HG02642 (cell line): ENCODE data around the gene FOXA1.

Experiments used
- ATAC-seq: cut with Tn5 transposase; IDR thresholded peaks from one replicate; pipeline ENCODE4 v1.9.1; 2021; ENCODE audit warnings: mild to moderate bottlenecking; ENCODE audit not compliant: unreplicated experiment, poor library complexity

FOXA1 gene

DNA sequence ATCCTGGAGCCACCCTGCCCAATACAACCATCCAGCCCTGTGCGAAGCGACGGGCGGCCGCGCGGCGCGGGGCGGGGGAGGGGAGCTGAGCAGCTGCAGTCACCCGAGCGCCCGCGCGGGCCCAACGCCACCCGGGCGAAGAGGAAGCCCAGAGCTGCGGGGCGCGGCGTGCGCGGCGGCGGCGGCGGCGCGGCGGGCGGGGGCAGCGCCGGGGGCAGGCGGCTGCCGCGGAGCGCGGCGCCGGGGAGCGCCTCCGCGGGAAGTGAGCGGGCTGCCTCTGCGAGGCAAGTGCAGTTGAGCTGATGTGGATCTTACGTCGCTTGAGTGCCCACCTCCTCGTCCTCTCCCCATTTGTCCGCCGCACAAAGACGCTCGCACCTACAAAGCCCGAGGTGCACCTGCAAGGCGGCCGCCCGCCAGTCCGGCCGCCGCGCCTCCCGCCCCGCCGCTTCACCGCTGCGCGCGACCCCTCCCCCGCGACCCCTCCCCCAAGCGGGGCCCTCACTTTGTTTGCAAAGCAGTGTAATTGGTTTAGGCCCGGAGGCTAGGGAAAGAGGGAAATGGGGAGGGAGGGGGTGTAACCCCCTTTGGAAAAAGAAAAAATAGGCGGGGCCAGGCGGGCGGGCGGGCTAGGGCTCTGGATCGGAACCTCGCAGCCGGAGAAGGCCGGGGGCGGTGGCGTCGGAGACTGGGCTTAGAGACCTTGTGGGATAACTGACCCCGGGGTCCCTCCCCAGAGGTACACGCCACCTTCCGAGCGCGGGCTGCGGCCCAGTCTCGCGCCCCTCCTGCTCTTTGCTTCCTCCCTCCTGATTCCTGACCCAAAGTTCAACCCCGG is at the start of gene FOXA1, which contains the start of gene TTC6:
Gene FOXA1 (minus strand): TSS at position 279 of the 838 bp plus-strand sequence. CDS start 277 bp downstream, at position 2.
Gene TTC6 (plus strand): TSS at position 659 of the 838 bp plus-strand sequence. CDS start 26,436 bp downstream, outside the sequence.
- no peak for ATAC-seq

DNA sequence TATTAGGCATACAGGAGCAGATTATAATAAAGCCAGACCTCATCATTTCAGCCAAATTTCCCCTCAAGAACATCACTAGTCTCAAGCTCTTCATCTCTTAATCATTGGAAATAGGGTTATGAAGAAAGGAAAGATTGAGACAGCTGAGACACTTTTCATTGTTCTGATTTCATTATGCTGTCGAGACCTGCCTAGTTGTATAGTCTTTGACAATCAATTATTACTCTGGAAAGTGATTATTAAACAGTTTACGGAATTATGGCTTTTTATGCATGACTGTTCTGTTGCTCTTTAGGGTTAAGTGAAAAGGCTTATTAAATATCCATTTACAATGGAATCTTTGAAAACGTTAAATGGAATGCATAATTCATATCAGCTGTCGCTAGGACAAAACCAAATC is 48.7 kb upstream of the FOXA1 start:
- ATAC-seq: no peak

GRCh38 chr14:37642125-37642524 is 47.1 kb upstream of the FOXA1 start:
- ATAC-seq: no peak

GRCh38 chr14:37641117-37641516 is 46.1 kb upstream of the FOXA1 start:
- no peak for ATAC-seq

DNA sequence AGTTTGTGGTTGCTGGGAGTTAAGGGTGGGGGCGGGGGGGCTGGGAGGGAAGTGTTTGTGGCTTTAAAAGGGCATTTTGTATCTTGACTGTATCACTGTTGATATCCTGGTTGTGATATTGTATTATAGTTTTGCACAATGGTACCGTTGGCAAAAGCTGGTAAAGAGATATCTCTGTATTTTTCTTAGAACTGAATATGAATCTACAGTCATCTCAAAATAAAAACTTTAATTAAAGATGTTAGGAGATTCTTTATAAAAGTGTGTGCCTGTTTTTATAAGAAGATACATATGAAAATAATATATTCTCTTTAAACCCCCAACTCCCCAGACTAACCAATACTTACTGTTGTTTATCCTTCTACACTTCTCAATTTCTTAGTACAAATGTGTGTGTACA is 43.5 kb upstream of the FOXA1 start:
- no peak for ATAC-seq

DNA sequence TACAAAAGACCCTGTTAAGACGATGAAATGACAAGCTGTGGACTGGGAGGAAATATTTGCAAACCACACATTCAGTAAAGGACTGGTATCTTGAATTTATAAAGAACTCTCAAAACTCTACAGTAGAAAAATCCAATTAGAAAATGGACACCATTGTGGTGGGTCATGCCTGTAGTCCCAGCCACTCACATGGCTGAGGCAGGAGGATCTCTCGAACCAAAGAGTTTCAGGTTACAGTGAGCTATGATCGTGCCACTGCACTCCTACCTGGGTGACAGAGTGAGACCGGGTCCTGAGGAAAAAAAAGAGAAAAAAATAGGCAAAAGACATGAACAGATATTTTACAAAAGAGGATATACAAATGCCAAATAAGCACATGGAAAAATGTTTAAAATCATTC is 42.3 kb upstream of the FOXA1 start:
- ATAC-seq: no peak

DNA sequence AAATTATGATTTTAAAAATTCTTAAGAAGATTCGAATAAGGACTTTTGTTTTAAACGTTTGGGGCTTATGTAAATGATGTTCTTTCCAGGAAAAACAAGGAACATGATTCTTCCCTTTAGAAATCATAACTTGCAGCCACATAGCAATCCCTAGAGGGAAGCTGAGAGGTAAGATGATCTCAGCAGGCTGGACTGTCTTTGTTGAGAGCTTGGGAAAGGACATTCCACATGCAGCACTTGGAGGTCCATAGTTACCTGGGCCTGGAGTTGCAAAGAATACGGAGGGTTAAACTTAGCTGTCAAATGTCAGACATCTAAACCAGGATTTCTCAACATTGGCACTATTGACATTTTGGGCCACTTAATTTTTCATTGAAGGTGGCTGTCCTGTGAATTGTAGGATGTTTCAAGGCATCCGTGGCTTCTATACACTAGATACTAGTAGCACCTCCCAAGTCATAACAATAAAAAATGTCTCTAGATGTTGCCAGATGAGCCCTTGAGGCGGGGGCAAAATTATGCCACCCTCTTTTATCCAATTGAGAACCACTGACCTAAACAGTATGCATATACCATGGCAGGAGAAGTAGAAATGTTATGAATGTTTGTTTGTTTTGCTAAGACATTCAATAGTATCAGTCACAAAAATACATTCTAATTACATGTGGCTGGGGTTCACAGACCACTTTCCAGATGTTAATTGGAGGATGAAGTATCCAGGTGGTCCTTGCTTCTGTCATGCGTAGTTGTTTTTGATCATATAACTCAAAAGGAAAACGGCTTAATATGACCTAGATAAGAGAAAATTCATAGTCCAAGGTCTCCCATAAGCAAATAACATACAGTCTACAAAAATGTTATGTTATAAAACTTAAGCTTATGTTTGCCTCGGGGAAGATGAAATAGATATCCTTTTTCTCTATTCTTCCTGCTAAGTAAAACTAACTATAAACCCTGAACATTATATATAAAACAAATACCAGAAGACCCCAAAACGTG is 30.8 kb upstream of the FOXA1 start:
- no peak for ATAC-seq

DNA sequence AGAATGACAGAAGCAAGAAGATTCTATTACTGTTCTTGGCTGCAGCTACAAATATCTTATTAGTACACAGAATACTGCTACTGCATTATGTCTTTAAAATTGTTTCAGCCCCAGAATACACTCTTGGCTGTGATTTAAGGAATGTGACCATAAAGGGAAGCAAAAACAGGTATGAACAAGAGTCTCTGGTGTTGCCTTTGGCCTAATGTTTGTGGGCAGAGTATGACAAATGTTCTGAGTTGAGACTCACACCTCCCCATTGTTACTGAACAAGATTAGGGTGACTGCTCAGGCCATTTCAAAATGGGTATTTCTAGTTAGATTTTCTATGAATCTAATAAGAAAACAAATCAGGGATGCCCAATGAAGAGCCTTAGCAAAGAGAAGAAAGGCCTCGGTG is 28.9 kb upstream of the FOXA1 start:
- ATAC-seq: no peak

GRCh38 chr14:37623426-37623951 is 28.4 kb upstream of the FOXA1 start:
- ATAC-seq: no peak

- ATAC-seq: no peak
These were observed 27.3 kb upstream of the FOXA1 start for GRCh38 chr14:37622231-37622923.

DNA sequence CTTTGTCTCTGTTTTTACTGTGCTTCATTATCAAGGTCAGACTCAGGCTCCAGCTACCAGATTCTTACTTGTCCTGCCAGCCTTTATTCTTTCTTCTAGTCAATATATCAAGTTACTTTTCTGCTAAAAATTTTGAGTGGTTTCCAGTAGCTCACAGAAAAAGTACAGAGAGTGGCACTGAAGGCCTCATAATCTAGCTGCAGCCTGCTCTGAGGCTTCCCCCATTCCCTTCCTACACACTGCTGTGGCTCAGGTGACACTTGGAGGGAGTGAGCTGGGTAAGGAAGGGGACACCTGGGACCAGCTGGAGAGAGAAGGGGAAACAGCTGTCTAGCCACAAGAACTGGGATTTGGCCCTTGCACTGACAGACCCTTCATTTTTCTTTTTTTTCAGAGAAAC is 25.8 kb upstream of the FOXA1 start:
- no peak for ATAC-seq

GRCh38 chr14:37618498-37619028 is 23.5 kb upstream of the FOXA1 start:
- no peak for ATAC-seq

DNA sequence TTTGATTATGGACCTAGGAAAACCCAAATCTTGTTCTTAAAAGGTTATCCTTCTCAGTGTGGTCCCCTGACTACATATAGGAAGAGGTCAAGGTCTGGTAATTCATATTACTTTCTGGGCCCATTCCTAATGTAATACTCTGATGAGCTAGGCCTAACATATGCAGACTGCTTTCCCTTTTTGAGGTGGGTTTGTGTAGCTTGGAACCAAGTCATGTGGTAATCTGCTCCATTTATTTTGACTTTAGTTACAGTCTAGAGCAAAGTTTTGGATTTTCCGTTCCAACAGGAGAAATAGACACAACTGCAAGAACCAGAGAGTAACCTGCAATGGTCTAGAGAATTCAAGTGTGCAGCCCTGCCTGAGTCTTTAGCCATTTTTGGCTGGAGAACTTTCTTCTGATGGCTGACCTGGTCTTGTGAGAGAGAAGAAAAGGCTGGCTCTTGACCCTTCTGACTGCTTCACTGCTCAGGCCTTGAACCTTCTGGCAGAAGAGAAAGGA is 22.9 kb upstream of the FOXA1 start:
- ATAC-seq: no peak

DNA sequence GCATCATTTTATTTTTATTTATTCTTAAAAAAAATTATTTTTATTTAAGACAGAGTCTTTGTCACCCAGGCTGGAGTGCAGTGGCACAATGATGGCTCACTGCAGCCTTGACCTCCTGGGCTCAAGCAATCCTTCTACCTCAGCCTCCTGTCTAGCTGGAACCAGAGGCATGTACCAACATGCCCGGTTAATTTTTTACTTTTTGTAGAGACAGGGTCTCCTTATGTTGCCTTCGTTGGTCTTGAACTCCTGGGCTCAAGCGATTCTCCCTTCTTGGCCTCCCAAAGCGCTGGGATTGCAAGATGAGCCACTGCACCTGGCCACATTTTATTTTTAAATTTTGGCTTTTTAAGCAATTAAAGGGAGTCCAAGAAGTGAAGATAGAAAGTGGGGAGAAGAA is 21.8 kb upstream of the FOXA1 start:
- no peak for ATAC-seq

DNA sequence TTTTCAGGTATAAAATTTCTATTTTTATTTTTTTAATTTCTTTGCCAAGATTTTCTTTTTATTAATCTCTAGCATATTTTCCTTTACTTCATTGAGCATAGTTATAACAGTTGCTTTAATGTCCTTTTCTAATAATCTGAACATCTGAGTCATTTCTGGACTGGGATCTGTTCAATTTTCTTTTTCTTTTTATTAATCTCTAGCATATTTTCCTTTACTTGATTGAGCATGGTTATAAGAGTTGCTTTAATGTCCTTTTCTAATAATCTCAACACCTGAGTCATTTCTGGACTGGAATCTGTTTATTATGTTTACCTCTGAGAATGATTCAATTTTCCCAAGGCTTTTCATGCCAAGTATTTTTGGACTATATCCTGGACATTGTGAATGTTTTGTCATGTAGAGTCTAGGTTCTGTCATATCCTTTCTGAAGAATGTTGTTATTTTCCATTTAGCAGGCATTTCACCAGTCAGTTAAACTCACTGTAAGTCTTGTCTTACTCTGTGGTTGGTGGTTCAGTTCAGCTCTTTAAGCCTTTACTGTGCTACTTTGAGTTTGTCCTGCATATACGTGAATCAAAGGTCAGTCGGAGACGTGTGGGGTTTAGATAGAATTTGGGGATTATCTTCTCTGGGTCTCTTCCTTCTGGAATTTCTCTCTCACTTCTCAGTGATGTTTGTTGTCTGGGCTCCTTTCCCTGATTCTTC is 20.7 kb upstream of the FOXA1 start:
- ATAC-seq: no peak

DNA sequence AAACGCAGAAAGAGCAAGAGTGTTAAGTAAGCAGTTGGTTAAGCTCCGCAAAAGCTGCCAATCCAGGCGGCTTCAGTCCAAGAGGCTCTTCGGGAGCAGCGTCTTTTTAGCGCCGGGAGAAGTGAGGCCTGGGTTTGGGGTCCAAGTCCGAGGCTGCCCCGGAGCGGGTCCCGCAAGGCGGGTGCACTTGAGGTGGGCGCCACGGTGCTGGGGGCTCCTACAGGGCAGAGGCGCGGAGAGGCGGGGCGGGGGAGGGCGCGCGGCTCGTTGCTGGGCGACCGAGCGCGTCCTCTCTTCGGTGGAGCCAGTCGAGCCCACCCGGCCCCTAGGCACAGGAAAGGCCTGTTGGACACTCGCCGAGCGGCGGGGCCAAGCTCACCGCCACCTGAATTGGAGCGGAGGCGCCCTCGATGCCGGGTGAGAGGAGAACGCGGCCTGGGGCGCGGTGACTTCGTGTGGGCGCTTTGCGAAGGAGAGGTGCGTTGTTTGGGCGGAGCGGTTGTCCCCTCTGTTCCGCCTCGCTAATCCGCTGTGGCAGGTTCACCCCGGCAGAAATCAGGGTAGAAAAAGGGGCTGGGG is 16.0 kb upstream of the FOXA1 start:
- ATAC-seq: no peak

DNA sequence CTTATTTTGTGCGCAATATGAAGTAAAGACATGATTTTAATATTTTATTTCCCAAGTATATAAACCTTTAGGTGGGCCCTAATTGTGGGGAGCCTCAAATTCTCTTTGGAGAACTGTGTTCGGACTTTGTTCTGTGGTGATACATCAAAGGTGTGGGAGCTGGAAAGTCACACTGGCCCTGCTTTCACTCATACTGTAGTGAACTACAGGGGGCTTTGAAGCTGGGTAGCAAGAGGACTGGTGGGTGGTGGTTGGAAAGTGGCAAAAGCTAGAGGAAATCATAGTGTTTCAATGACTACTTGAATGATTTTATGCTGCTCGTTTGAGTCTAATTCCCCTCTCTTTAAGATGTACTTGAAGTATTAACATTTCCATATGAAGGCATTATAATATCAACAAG is 13.6 kb upstream of the FOXA1 start:
- ATAC-seq: no peak

GRCh38 chr14:37606678-37607077 is 11.6 kb upstream of the FOXA1 start:
- no peak for ATAC-seq
